K562 (cell line): ENCODE measurements around the gene FOXD4. TPM values are rescaled to one million over a fixed set of nuclear protein-coding genes. Genes with fewer than 3 reads are reported as not detected.
"Not testable (repeated sequence)": the region's sequence is repeated elsewhere in the genome, so short reads cannot be mapped to it uniquely, and the experiment has no call there.

Experiments
- ATAC-seq: fragments of 200-7000 bp; cut with Tn5 transposase; 3 replicates; pipeline ENCODE4 v1.9.1; 2020; ENCODE audit warnings: moderate library complexity
- BruUV-seq: library from RNA; stranded (reverse); fragments of 400-500 nt; replicated peaks from 2 replicates; lab custom pipeline; 2021; lab: Mats Ljungman, UMichigan
- CTCF ChIA-PET: fragments of 300-600 bp; formaldehyde crosslinking; extraction: SDS; loops from one replicate; lab custom pipeline; 2021; ENCODE audit warnings: low intra/inter-chr PET ratio; lab: Yijun Ruan, JAX
- POLR2A ChIA-PET: fragments of 300-600, 350-650 bp; sonication (Branson Sonifier 250); formaldehyde crosslinking; extraction: SDS; loops from one replicate; lab custom pipeline; 2021; ENCODE audit warnings: antibody characterized with exemption, inconsistent platforms; lab: Yijun Ruan, JAX
- DNase-seq, 4 experiments: peaks; one replicate each; pipeline versions ENCODE4 v3.0.0 to v3.0.0-alpha.2; 2011 to 2018; ENCODE audit warnings: low spot score in 3 of 4, mixed read lengths in 3 of 4; ENCODE audit errors: extremely low read depth in 1 of 4
- FAIRE-seq: peaks from 2 replicates; lab custom pipeline; 2011; peaks lifted over from hg19 to GRCh38; lab: Jason Lieb, UNC
- H2AFZ ChIP-seq: 2 replicates; pipeline ENCODE4 v1.6.0; 2011; ENCODE audit warnings: low read depth, low read length, control low read depth, inconsistent platforms
- H3K27ac ChIP-seq: fragments of 200-600 bp; 3 replicates; pipeline ENCODE4 v1.8.0; 2011; ENCODE audit warnings: low read depth, mild to moderate bottlenecking, control low read depth, inconsistent platforms, low read length, moderate library complexity, mixed read lengths; ENCODE audit errors: extremely low read depth
- H3K27me3 ChIP-seq, 2 experiments: fragments of 300-600 bp in 1 of 2; 2 replicates in 1 of 2; 3 replicates in 1 of 2; pipeline versions ENCODE4 v1.6.0 to v1.8.0; 2011; ENCODE audit warnings: inconsistent platforms in 2 of 2, low read length in 2 of 2, mild to moderate bottlenecking in 1 of 2, mixed read lengths in 1 of 2, moderate library complexity in 1 of 2; ENCODE audit not compliant: control insufficient read depth in 2 of 2, insufficient read depth in 2 of 2
- H3K36me3 ChIP-seq: fragments of 300-600 bp; 3 replicates; pipeline ENCODE4 v1.8.0; 2011; ENCODE audit warnings: mild to moderate bottlenecking, low read length, inconsistent platforms; ENCODE audit not compliant: control insufficient read depth, insufficient read depth
- H3K4me1 ChIP-seq, 2 experiments: fragments of 200-600 bp in 1 of 2; replicated peaks in 1 of 2; 2 replicates in 1 of 2; 3 replicates in 1 of 2; pipeline versions ENCODE4 v1.5.1 to v1.8.0; 2011; ENCODE audit warnings: inconsistent platforms in 2 of 2, low read length in 2 of 2, mild to moderate bottlenecking in 1 of 2, mixed read lengths in 1 of 2, moderate library complexity in 1 of 2; ENCODE audit not compliant: control insufficient read depth in 2 of 2, insufficient read depth in 2 of 2
- H3K4me2 ChIP-seq: 2 replicates; pipeline ENCODE4 v1.6.1; 2011; ENCODE audit warnings: low read length, control low read depth, inconsistent platforms, mixed read lengths; ENCODE audit not compliant: insufficient read depth
- H3K4me3 ChIP-seq: fragments of 200-600 bp; sonication (generic), shearing (Covaris generic); 2 replicates; pipeline ENCODE4 v1.5.1; 2016; ENCODE audit warnings: control low read depth, inconsistent platforms
- H3K79me2 ChIP-seq: fragments of 200-600 bp; 3 replicates; pipeline ENCODE4 v1.8.0; 2011; ENCODE audit warnings: low read length, inconsistent platforms; ENCODE audit not compliant: control insufficient read depth, insufficient read depth
- H3K9ac ChIP-seq, 2 experiments: 2 replicates each; pipeline versions ENCODE4 v1.6.0 to v1.6.1; 2011; ENCODE audit warnings: low read depth in 2 of 2, low read length in 2 of 2, control low read depth in 1 of 2, inconsistent platforms in 1 of 2, mild to moderate bottlenecking in 1 of 2, mixed read lengths in 1 of 2; ENCODE audit not compliant: insufficient read depth in 1 of 2
- H3K9me1 ChIP-seq: one replicate; pipeline ENCODE4 v1.6.0; 2011; ENCODE audit warnings: inconsistent platforms, mild to moderate bottlenecking, low read length, moderate library complexity; ENCODE audit not compliant: control insufficient read depth, insufficient read depth
- H3K9me3 ChIP-seq: replicated peaks from 2 replicates; pipeline ENCODE4 v1.5.1; 2011; ENCODE audit warnings: low read depth, low read length, inconsistent platforms; ENCODE audit not compliant: control insufficient read depth, insufficient read depth
- H4K20me1 ChIP-seq: replicated peaks from 2 replicates; pipeline ENCODE4 v1.6.1; 2011; ENCODE audit warnings: low read length, inconsistent platforms, mixed read lengths; ENCODE audit not compliant: control insufficient read depth, insufficient read depth
- WGBS: fragments of 100-300 bp; shearing (Covaris generic); methylation state at CpG from one replicate; pipeline ENCODE4 v1.1.6; 2016; ENCODE audit warnings: low coverage, mixed read lengths; ENCODE audit not compliant: insufficient coverage; ENCODE audit errors: missing lambda C conversion rate; 5-methylcytosine and 5-hydroxymethylcytosine counted together
- in situ Hi-C: fragments of 300-500 bp; cut with MboI; formaldehyde crosslinking; loops from 4 replicates; pipeline ENCODE4 v1.15.0; 2018; ENCODE audit warnings: inconsistent platforms, mixed read lengths
- intact Hi-C: fragments of 100-400 bp; cut with micrococcal nuclease; formaldehyde crosslinking; loops from 2 replicates; pipeline ENCODE4 v1.14.2; 2022
- polyA plus RNA-seq, 8 experiments: library from polyadenylated mRNA; depleted of rRNA in 4 of 8; stranded (reverse) in 5 of 8; unstranded in 3 of 8; fragments of >200 nt; fragmentation: Nextera tagmentation in 2 of 8; fragmentation: Illumina TruSeq in 1 of 8; extraction: Ambion mirVana in 2 of 8; extraction: Trizol in 1 of 8; gene quantifications; 2 replicates each; pipeline versions ENCODE4 v1.2.1 to v1.2.3, GENCODE V29; 2011 to 2014; ENCODE audit warnings: inconsistent platforms in 1 of 8, missing spikeins in 1 of 8
- total RNA-seq, 7 experiments: library from RNA; depleted of rRNA in 6 of 7; stranded (reverse); fragments of >200 nt in 6 of 7; fragmentation: Illumina TruSeq in 2 of 7; extraction: Trizol in 2 of 7; gene quantifications; 2 replicates each; pipeline versions ENCODE4 v1.2.1 to v1.2.3, GENCODE V29; 2011 to 2021; ENCODE audit warnings: low replicate concordance in 1 of 7

FOXD4 gene
- total and polyA plus RNA-seq, 9 of the 15 experiments (the other 6 are each of a cell fraction or from before 2014, with no cell fraction given) = 0.06 to 1.0 (median 0.53) TPM; not detected in 1

DNA sequence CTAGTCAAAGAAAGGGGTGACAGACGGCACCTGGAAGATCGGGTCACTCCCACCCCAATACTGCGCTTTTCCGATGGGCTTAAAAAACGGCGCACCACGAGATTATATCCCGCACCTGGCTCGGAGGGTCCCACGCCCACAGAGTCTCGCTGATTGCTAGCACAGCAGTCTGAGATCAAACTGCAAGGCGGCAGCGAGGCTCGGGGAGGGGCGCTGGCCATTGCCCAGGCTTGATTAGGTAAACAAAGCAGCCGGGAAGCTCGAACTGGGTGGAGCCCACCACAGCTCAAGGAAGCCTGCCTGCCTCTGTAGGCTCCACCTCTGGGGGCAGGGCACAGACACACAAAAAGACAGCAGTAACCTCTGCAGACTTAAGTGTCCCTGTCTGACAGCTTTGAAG, 21.7 kb upstream of the FOXD4 start:
- FAIRE-seq, POLR2A ChIA-PET, H3K9ac ChIP-seq, intact Hi-C loops, H3K36me3 ChIP-seq, H3K4me3 ChIP-seq, CTCF ChIA-PET, in situ Hi-C loops, ATAC-seq, H3K4me2 ChIP-seq, H3K27ac ChIP-seq, H3K9me3 ChIP-seq, DNase-seq, H3K79me2 ChIP-seq, H3K9me1 ChIP-seq, BruUV-seq, H3K27me3 ChIP-seq, H4K20me1 ChIP-seq, H3K4me1 ChIP-seq, H2AFZ ChIP-seq: not testable (repeated sequence)
- WGBS = no CpG with 5 or more reads among the region's 17 CpGs

DNA sequence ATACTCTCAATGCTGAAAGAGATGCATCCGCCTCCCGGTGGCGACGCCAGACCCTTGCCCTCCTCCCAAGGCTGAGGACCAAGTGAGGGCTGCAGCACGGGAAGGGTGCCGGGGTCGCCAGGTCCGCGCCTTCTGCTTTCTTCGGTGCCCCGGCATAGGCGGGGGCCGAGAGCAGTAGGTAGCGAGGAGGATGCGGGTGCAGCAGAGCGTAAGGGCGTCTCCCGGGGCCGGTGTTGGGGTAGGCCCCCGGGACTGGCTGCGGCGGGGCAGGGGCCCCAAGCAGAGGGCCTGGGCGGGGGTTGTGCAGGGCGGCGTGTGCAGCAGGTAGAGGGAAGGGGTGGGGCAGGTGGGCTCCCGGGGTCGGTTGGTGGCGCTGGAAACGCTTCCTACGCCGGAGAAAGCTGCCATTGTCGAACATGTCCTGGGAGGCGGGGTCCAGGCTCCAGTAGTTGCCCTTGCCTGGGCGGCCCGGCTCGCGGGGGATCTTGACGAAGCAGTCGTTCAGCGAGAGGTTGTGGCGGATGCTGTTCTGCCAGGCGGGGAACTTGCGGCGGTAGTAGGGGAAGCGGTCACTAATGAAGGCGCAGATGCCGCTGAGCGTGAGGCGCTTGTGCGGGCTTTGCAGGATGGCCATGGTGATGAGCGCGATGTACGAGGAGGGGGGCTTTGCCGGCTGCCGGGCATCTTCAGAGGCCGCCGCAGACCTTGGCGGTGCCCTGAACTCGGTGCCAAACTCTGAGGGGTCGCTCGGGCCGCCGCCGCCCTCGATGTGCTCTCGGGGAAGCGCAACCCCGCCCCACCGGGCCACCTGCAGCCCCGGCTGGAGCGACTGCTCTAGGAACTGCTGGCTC, 848 bp downstream of the FOXD4 start:
- BruUV-seq, H3K4me3 ChIP-seq, H3K27ac ChIP-seq, H3K36me3 ChIP-seq, intact Hi-C loops, H3K79me2 ChIP-seq, H3K9me3 ChIP-seq, H3K4me2 ChIP-seq, CTCF ChIA-PET, H4K20me1 ChIP-seq, H3K27me3 ChIP-seq, H2AFZ ChIP-seq, ATAC-seq, in situ Hi-C loops, POLR2A ChIA-PET, DNase-seq, FAIRE-seq, H3K9me1 ChIP-seq, H3K9ac ChIP-seq: not testable (repeated sequence)
- peaks cover 0 to 19% of the 10 kb centered on the region in 2 experiments; a peak in 2 of 5 replicates for H3K4me1 ChIP-seq
- WGBS = 100% methylated on average over 3 of the region's 71 CpGs

DNA sequence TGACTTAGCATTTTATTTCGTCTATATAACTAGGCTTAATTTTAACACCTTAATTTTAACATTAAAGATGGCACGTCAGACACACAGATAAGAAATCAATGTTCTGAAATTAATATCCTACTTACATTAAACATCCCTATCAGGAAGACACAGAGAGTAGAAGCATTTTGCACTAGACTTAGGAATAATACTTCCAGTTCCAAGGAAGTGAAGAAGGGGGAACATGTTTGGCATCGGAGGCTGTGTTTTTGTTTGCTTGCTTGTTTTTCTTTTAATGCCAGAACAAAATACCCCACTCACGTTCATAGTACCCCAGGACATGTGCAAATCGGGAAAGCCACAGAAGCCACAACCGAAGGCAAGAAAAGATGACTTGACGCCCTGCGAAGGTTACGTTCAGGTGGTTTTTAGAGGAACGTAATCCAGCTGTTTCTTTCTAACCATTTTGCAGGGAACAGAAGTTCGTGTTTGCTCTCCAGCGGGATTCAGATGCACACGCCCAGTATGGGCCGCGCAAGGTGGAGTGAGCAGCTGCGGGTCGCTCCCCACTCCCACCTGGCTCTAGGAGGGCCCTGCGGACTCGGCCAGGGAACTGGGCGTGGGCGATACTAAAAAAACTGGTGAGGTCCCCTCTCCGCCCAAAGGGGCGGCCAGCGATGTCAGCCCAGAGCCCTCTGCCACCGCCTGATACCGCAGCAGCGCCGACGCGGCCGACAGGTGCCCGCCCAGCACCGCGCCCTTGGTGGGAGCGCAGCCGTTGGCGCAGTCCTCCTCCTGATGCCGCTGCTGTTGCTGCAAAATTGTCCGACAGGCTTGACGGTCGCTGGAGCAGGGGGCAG, 1.8 kb downstream of the FOXD4 start:
- H3K4me3 ChIP-seq, H3K9ac ChIP-seq, H3K36me3 ChIP-seq, POLR2A ChIA-PET, in situ Hi-C loops, DNase-seq, H3K79me2 ChIP-seq, CTCF ChIA-PET, ATAC-seq, H3K27ac ChIP-seq, H3K9me1 ChIP-seq, BruUV-seq, FAIRE-seq, H3K9me3 ChIP-seq, H4K20me1 ChIP-seq, H3K4me2 ChIP-seq, intact Hi-C loops, H2AFZ ChIP-seq, H3K27me3 ChIP-seq: not testable (repeated sequence)
- peaks cover 0 to 19% of the 10 kb centered on the region in 2 experiments; a peak in 2 of 5 replicates for H3K4me1 ChIP-seq
- WGBS = 75% methylated on average over 14 of the region's 41 CpGs
